Muscle of arm (tissue), 12 donors: ENCODE measurements around the gene SLC35F4. TPM values are rescaled to one million over a fixed set of nuclear protein-coding genes. Genes with fewer than 3 reads are reported as not detected.

Source experiments
- DNase-seq: peaks from one replicate; pipeline ENCODE4 v3.0.0-alpha.2; 2013
- polyA plus RNA-seq, 12 donors: library from polyadenylated mRNA; unstranded; fragments of 120-200 nt; gene quantifications; one replicate each; pipeline ENCODE4 v1.2.1, GENCODE V29; 2013; ENCODE audit not compliant: insufficient read length in 12 of 12

Gene SLC35F4
- polyA plus RNA-seq, 12 donors, result 0.17 to 0.61 (median 0.31) TPM; not detected in 4

GRCh38 chr14:57533214-57533613 lies 332.7 kb downstream of the SLC35F4 start:
- DNase-seq, result peak; percentile 31

DNA sequence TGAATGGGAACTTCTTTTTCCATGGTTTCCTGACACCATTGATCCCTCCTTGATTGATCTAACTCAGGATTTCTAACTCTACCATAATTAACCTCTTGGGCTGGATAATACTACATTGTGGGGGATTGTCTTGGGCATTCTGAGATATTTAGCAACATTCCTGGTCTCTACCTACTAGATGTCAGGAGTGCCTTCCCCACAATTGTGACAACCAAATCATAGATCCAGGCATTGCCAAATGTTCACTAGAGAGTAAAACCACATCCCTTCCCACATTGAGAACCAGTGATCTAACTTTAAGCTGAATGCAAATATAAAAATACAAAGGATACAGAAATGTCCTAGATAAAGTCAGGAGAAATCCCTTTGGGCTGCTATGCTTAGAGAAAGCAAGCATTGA lies 335.3 kb downstream of the SLC35F4 start:
- no peak for DNase-seq

GRCh38 chr14:57526942-57527341 lies 338.9 kb downstream of the SLC35F4 start:
- no peak for DNase-seq

DNA sequence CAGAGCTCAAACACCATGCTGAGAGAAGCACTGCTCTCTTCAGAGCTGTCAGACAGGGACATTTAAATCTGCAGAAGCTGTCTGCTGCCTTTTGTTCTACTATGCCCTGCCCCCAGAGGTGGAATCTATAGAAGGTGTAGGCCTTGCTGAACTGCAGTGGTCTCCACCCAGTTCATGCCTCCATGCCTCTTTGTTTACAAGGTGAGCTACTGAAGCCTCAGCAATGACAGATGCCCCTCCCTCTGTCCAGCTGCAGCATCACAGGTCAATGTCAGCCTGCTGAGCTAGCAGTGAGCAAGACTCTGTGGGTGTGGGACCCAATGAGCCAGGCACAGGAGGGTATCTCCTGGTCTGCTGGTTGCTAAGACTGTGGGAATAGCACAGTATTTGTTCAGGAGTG lies 346.8 kb downstream of the SLC35F4 start:
- no peak for DNase-seq
